ENCODE data around the gene ZNF189.

ZNF189 gene

GRCh38 chr9:101449071-101449721 is 50.5 kb downstream of the ZNF189 start:
- peak overlapping the region; percentile 53 for H3K4me3 ChIP-seq (ENCODE audit: low read depth, low read length)
- TF ChIP-seq, protein P1, sequence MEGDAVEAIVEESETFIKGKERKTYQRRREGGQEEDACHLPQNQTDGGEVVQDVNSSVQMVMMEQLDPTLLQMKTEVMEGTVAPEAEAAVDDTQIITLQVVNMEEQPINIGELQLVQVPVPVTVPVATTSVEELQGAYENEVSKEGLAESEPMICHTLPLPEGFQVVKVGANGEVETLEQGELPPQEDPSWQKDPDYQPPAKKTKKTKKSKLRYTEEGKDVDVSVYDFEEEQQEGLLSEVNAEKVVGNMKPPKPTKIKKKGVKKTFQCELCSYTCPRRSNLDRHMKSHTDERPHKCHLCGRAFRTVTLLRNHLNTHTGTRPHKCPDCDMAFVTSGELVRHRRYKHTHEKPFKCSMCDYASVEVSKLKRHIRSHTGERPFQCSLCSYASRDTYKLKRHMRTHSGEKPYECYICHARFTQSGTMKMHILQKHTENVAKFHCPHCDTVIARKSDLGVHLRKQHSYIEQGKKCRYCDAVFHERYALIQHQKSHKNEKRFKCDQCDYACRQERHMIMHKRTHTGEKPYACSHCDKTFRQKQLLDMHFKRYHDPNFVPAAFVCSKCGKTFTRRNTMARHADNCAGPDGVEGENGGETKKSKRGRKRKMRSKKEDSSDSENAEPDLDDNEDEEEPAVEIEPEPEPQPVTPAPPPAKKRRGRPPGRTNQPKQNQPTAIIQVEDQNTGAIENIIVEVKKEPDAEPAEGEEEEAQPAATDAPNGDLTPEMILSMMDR (IDR thresholded peaks at IDR 0.05; ENCODE audit: low read depth, low read length, missing control alignments), result peak; percentile 81
- peak; percentile 34 for DNase-seq (ENCODE audit: low read depth)
- in situ Hi-C loops (cut with HindIII; ENCODE audit: low sequenced_read_pairs), result no loop called here

- no peak for DNase-seq (ENCODE audit: low read depth)
- TF ChIP-seq, protein P1 (IDR thresholded peaks at IDR 0.05; ENCODE audit: low read depth, low read length, missing control alignments), result no peak
- H3K4me3 ChIP-seq (ENCODE audit: low read depth, low read length), result no peak overlapping the region
- in situ Hi-C loops (cut with HindIII; ENCODE audit: low sequenced_read_pairs), result no loop called here
These were observed 52.3 kb downstream of the ZNF189 start for GRCh38 chr9:101450931-101451330.

DNA sequence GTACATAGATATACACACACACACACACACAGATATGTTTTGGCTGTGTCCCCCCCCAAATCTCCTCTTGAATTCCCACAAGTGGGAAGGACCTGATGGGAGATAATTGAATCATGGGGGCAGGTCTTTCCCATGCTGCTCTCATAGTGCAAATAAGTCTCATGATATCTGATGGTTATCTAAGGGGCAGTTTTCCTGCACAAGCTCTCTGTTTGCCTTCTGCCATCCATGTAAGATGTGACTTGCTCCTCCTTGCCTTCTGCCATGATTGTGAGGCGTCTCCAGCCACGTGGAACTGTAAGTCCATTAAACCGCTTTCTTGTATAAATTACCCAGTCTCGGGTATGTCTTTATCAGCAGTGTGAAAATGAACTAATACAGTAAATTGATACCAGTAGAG is 52.8 kb downstream of the ZNF189 start:
- no peak for DNase-seq (ENCODE audit: low read depth)
- H3K4me3 ChIP-seq (ENCODE audit: low read depth, low read length), result no peak overlapping the region
- TF ChIP-seq, protein P1 (IDR thresholded peaks at IDR 0.05; ENCODE audit: low read depth, low read length, missing control alignments), result no peak
- in situ Hi-C loops (cut with HindIII; ENCODE audit: low sequenced_read_pairs), result no loop called here

- H3K4me3 ChIP-seq (ENCODE audit: low read depth, low read length), result no peak overlapping the region
- TF ChIP-seq, protein P1 (IDR thresholded peaks at IDR 0.05; ENCODE audit: low read depth, low read length, missing control alignments), result no peak
- in situ Hi-C loops (cut with HindIII; ENCODE audit: low sequenced_read_pairs), result no loop called here
- DNase-seq (ENCODE audit: low read depth), result no peak
These were observed 55.3 kb downstream of the ZNF189 start for GRCh38 chr9:101453776-101454570.

GRCh38 chr9:101455656-101456240 is 57.1 kb downstream of the ZNF189 start:
- DNase-seq (ENCODE audit: low read depth), result no peak
- in situ Hi-C loops (cut with HindIII; ENCODE audit: low sequenced_read_pairs), result no loop called here
- H3K4me3 ChIP-seq (ENCODE audit: low read depth, low read length), result no peak overlapping the region
- TF ChIP-seq, protein P1 (IDR thresholded peaks at IDR 0.05; ENCODE audit: low read depth, low read length, missing control alignments), result no peak

DNA sequence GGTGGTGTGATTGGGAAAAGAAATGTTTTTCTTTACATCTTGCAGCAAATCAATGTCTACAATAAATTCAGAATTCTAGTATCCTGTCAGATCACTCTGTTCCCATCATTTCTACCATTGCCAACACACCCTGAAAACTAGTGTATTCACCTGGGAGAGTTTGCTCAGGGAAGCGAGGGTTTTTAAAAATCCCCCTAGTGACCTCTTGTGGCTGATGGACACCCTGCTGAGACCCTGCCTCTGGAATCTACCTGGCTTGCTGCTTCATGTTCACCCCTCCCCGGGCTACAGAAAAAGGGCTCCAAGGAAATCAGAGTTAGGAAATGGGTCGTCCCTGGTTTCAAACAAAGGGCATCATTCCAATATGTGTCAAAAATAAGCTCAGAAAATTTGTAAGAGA is 58.4 kb downstream of the ZNF189 start:
- H3K4me3 ChIP-seq (ENCODE audit: low read depth, low read length), result no peak overlapping the region
- TF ChIP-seq, protein P1 (IDR thresholded peaks at IDR 0.05; ENCODE audit: low read depth, low read length, missing control alignments), result no peak
- DNase-seq (ENCODE audit: low read depth), result no peak
- in situ Hi-C loops (cut with HindIII; ENCODE audit: low sequenced_read_pairs), result no loop called here
